ENCODE data around the gene CTNNA3.
"Not testable (repeated sequence)": the region's sequence is repeated elsewhere in the genome, so short reads cannot be mapped to it uniquely, and the experiment has no call there.

The CTNNA3 gene

GRCh38 chr10:67599597-67599996, 96.4 kb downstream of the CTNNA3 start:
- no peak for DNase-seq

- DNase-seq = no peak
These were observed 99.4 kb downstream of the CTNNA3 start for GRCh38 chr10:67596641-67597040.

GRCh38 chr10:67587771-67588170, 108.2 kb downstream of the CTNNA3 start:
- no peak for DNase-seq

- no peak for DNase-seq
These were observed 120.5 kb downstream of the CTNNA3 start for GRCh38 chr10:67575532-67575931.

GRCh38 chr10:67573484-67573883, 122.5 kb downstream of the CTNNA3 start:
- DNase-seq = no peak

- DNase-seq = no peak
These were observed 124.5 kb downstream of the CTNNA3 start for GRCh38 chr10:67571503-67571902.

GRCh38 chr10:67558311-67558710, 137.7 kb downstream of the CTNNA3 start:
- DNase-seq = not testable (repeated sequence)

GRCh38 chr10:67553254-67553653, 142.7 kb downstream of the CTNNA3 start:
- no peak for DNase-seq

GRCh38 chr10:67550838-67551402, 145.1 kb downstream of the CTNNA3 start:
- no peak for DNase-seq

- no peak for DNase-seq
These were observed 145.9 kb downstream of the CTNNA3 start for GRCh38 chr10:67550046-67550445.

GRCh38 chr10:67549390-67549789, 146.6 kb downstream of the CTNNA3 start:
- DNase-seq = no peak

GRCh38 chr10:67541411-67541810, 154.6 kb downstream of the CTNNA3 start:
- DNase-seq = no peak

GRCh38 chr10:67539312-67539711, 156.7 kb downstream of the CTNNA3 start:
- DNase-seq = no peak

GRCh38 chr10:67537906-67538305, 158.1 kb downstream of the CTNNA3 start:
- no peak for DNase-seq

- no peak for DNase-seq
These were observed 162.6 kb downstream of the CTNNA3 start for GRCh38 chr10:67533376-67533775.

GRCh38 chr10:67530990-67531389, 165.0 kb downstream of the CTNNA3 start:
- DNase-seq = not testable (repeated sequence)

GRCh38 chr10:67527351-67527750, 168.6 kb downstream of the CTNNA3 start:
- no peak for DNase-seq

GRCh38 chr10:67521546-67521945, 174.4 kb downstream of the CTNNA3 start:
- no peak for DNase-seq

GRCh38 chr10:67520924-67521520, 175.0 kb downstream of the CTNNA3 start:
- peak in 3 of 5 donors; percentile 2 to 33 (median 32) for DNase-seq

- no peak for DNase-seq
These were observed 176.6 kb downstream of the CTNNA3 start for GRCh38 chr10:67519434-67519833.

GRCh38 chr10:67518756-67519155, 177.2 kb downstream of the CTNNA3 start:
- no peak for DNase-seq

- no peak for DNase-seq
These were observed 178.0 kb downstream of the CTNNA3 start for GRCh38 chr10:67518043-67518442.

- DNase-seq = no peak
These were observed 189.3 kb downstream of the CTNNA3 start for GRCh38 chr10:67506757-67507091.

- no peak for DNase-seq
These were observed 189.8 kb downstream of the CTNNA3 start for GRCh38 chr10:67506083-67506756.

Measured in T-helper 1 cell (primary cell).